Measurements from ENCODE around the gene ACP5.
A peak's percentile ranks its signal among the peaks of the same experiment; 100 is the strongest.
"Not testable (repeated sequence)": the region's sequence is repeated elsewhere in the genome, so short reads cannot be mapped to it uniquely, and the experiment has no call there.

Gene ACP5

DNA sequence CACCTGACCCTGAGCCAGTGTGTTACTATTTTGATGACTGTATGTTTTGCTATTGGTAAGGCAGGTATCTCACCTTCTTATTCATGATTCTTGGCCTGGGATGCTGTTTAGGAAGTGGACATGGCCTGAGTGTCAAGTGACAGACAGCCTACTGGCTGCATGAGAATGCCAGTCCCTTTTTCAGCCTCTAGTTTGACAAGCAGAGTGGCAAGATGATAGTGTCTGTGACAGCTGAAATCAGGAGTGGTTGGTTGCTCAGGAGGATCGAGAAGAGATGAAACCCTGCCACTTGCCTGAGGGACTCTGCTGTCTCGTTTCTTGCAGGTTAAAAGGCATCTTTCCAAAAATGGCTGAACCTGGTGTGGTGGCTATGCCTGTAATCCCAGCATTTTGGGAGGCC lies 11.3 kb downstream of the ACP5 start:
- no peak overlapping the region for H3K56ac ChIP-seq (ENCODE audit: low read length)
- H3K79me1 ChIP-seq (ENCODE audit: low read length): no peaks in the 10 kb centered on the region
- no peaks in the 10 kb centered on the region for H3K79me2 ChIP-seq (ENCODE audit: control insufficient read depth, insufficient read depth, low read length)
- H4K5ac ChIP-seq (ENCODE audit: low read length): no peak overlapping the region
- DNase-seq: no peak
- no peak overlapping the region for H3K4ac ChIP-seq (ENCODE audit: low read depth, low read length)
- no peaks in the 10 kb centered on the region for H3K4me1 ChIP-seq (ENCODE audit: control insufficient read depth, low read depth, low read length)
- no peak overlapping the region for H2BK5ac ChIP-seq (ENCODE audit: low read length)
- no peak overlapping the region for H2BK120ac ChIP-seq (ENCODE audit: low read depth, low read length)
- H3K9ac ChIP-seq (ENCODE audit: low read length): no peak overlapping the region
- H3K4me3 ChIP-seq (ENCODE audit: low read length): no peak overlapping the region
- H3K27ac ChIP-seq (ENCODE audit: low read depth, low read length): no peak overlapping the region
- no peak overlapping the region for H3K23ac ChIP-seq (ENCODE audit: low read length)
- H3K36me3 ChIP-seq (ENCODE audit: control insufficient read depth, insufficient read depth, low read length): no peaks in the 10 kb centered on the region
- H3K27me3 ChIP-seq (ENCODE audit: insufficient read depth, low read length, poor library complexity): no peaks in the 10 kb centered on the region
- H2AK5ac ChIP-seq (ENCODE audit: low read length): no peak overlapping the region
- WGBS (ENCODE audit: extremely low coverage, insufficient coverage, low lambda C conversion rate): no CpG with 5 or more reads among the region's 2 CpGs
- no peak overlapping the region for H3K18ac ChIP-seq (ENCODE audit: low read length)
- H3K4me2 ChIP-seq (ENCODE audit: low read length): no peak overlapping the region
- H4K8ac ChIP-seq (ENCODE audit: low read depth, low read length): no peak overlapping the region
- H2BK15ac ChIP-seq (replicated peaks; ENCODE audit: low read depth): no peak overlapping the region

- H3K4me2 ChIP-seq (ENCODE audit: low read length); H3K4ac ChIP-seq (ENCODE audit: low read depth, low read length); H3K23ac ChIP-seq (ENCODE audit: low read length); H3K79me2 ChIP-seq (ENCODE audit: control insufficient read depth, insufficient read depth, low read length); H3K18ac ChIP-seq (ENCODE audit: low read length); H2AK5ac ChIP-seq (ENCODE audit: low read length); H2BK5ac ChIP-seq (ENCODE audit: low read length); H4K8ac ChIP-seq (ENCODE audit: low read depth, low read length); H3K36me3 ChIP-seq (ENCODE audit: control insufficient read depth, insufficient read depth, low read length); H3K4me3 ChIP-seq (ENCODE audit: low read length); DNase-seq; H3K27me3 ChIP-seq (ENCODE audit: insufficient read depth, low read length, poor library complexity); H3K4me1 ChIP-seq (ENCODE audit: control insufficient read depth, low read depth, low read length); H3K79me1 ChIP-seq (ENCODE audit: low read length); H3K56ac ChIP-seq (ENCODE audit: low read length); H3K9ac ChIP-seq (ENCODE audit: low read length); H3K27ac ChIP-seq (ENCODE audit: low read depth, low read length); H4K5ac ChIP-seq (ENCODE audit: low read length); H2BK120ac ChIP-seq (ENCODE audit: low read depth, low read length); H2BK15ac ChIP-seq (replicated peaks; ENCODE audit: low read depth): not testable (repeated sequence)
- no CpG with 5 or more reads among the region's 5 CpGs for WGBS (ENCODE audit: extremely low coverage, insufficient coverage, low lambda C conversion rate)
These were observed 11.8 kb downstream of the ACP5 start for GRCh38 chr19:11565649-11565980.

DNA sequence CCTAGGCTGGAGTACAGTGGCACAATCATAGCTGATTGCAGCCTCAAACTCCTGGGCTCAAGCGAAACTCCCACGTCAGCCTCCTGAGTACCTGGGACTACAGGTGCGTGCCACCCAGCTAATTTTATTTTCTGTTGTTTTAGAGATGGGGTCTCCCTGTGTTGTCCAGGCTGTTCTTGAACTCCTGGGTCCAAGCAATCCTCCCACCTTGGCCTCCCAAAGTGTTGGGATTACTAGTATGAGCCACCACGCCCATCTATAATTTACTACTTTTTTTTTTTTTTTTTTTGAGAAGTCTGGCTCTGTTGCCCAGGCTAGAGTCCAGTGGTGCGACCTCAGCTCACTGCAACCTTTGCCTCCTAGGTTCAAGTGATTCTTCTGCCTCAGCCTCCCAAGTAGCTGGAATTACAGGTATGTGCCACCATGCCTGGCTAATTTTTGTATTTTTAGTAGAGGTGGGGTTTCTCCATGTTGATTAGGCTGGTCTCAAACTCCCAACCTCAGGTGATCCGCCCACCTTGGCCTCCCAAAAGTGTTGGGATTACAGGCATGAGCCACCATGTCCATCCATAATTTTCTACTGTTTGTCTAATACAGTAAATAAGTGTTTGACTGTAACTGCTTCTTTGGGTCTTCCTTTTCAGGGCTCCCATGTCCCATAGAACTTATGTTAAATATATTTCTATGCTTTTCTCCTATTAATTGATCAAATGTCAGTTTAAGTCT lies 13.2 kb downstream of the ACP5 start:
- not testable (repeated sequence) for H4K8ac ChIP-seq (ENCODE audit: low read depth, low read length); H2BK5ac ChIP-seq (ENCODE audit: low read length); H3K27me3 ChIP-seq (ENCODE audit: insufficient read depth, low read length, poor library complexity); H3K4me2 ChIP-seq (ENCODE audit: low read length); H3K36me3 ChIP-seq (ENCODE audit: control insufficient read depth, insufficient read depth, low read length); H3K18ac ChIP-seq (ENCODE audit: low read length); H2AK5ac ChIP-seq (ENCODE audit: low read length); H3K56ac ChIP-seq (ENCODE audit: low read length); H3K4me1 ChIP-seq (ENCODE audit: control insufficient read depth, low read depth, low read length); H4K5ac ChIP-seq (ENCODE audit: low read length); H3K4me3 ChIP-seq (ENCODE audit: low read length); H2BK120ac ChIP-seq (ENCODE audit: low read depth, low read length); H3K23ac ChIP-seq (ENCODE audit: low read length); H3K79me1 ChIP-seq (ENCODE audit: low read length); H3K9ac ChIP-seq (ENCODE audit: low read length); H3K4ac ChIP-seq (ENCODE audit: low read depth, low read length); H2BK15ac ChIP-seq (replicated peaks; ENCODE audit: low read depth); DNase-seq; H3K27ac ChIP-seq (ENCODE audit: low read depth, low read length); H3K79me2 ChIP-seq (ENCODE audit: control insufficient read depth, insufficient read depth, low read length)
- no CpG with 5 or more reads among the region's 6 CpGs for WGBS (ENCODE audit: extremely low coverage, insufficient coverage, low lambda C conversion rate)

DNA sequence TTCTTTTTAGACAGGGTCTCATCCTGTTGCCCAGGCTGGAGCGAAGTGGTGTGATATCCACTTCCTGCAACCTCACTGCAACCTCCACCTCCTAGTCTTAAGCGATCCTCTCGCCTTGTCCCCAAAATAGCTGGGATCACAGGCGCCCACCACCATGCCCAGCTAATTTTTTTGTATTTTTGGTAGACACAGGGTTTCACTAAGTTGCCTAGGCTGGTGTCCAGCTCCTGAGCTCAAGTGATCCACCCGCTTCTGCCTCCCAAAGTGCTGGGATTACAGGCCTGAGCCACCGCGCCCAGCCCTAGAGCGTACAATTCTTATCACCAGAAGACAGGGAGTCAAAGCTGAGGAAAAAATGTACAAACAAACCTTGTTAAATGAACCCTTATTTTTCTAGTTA lies 13.9 kb downstream of the ACP5 start:
- H3K9ac ChIP-seq (ENCODE audit: low read length): no peak overlapping the region
- no peak overlapping the region for H4K8ac ChIP-seq (ENCODE audit: low read depth, low read length)
- no peak overlapping the region for H2BK5ac ChIP-seq (ENCODE audit: low read length)
- H3K79me2 ChIP-seq (ENCODE audit: control insufficient read depth, insufficient read depth, low read length): peaks cover 4% of the 10 kb centered on the region
- no peaks in the 10 kb centered on the region for H3K79me1 ChIP-seq (ENCODE audit: low read length)
- no peak overlapping the region for H3K18ac ChIP-seq (ENCODE audit: low read length)
- no peak overlapping the region for H4K5ac ChIP-seq (ENCODE audit: low read length)
- no peak overlapping the region for H3K23ac ChIP-seq (ENCODE audit: low read length)
- no peak overlapping the region for H3K27ac ChIP-seq (ENCODE audit: low read depth, low read length)
- H3K4me1 ChIP-seq (ENCODE audit: control insufficient read depth, low read depth, low read length): no peaks in the 10 kb centered on the region
- no peak overlapping the region for H2BK15ac ChIP-seq (replicated peaks; ENCODE audit: low read depth)
- no peaks in the 10 kb centered on the region for H3K27me3 ChIP-seq (ENCODE audit: insufficient read depth, low read length, poor library complexity)
- H3K4me2 ChIP-seq (ENCODE audit: low read length): no peak overlapping the region
- H2AK5ac ChIP-seq (ENCODE audit: low read length): no peak overlapping the region
- no peak overlapping the region for H2BK120ac ChIP-seq (ENCODE audit: low read depth, low read length)
- no peak overlapping the region for H3K4me3 ChIP-seq (ENCODE audit: low read length)
- DNase-seq: no peak
- H3K36me3 ChIP-seq (ENCODE audit: control insufficient read depth, insufficient read depth, low read length): no peaks in the 10 kb centered on the region
- H3K4ac ChIP-seq (ENCODE audit: low read depth, low read length): no peak overlapping the region
- H3K56ac ChIP-seq (ENCODE audit: low read length): no peak overlapping the region
- no CpG with 5 or more reads among the region's 8 CpGs for WGBS (ENCODE audit: extremely low coverage, insufficient coverage, low lambda C conversion rate)

DNA sequence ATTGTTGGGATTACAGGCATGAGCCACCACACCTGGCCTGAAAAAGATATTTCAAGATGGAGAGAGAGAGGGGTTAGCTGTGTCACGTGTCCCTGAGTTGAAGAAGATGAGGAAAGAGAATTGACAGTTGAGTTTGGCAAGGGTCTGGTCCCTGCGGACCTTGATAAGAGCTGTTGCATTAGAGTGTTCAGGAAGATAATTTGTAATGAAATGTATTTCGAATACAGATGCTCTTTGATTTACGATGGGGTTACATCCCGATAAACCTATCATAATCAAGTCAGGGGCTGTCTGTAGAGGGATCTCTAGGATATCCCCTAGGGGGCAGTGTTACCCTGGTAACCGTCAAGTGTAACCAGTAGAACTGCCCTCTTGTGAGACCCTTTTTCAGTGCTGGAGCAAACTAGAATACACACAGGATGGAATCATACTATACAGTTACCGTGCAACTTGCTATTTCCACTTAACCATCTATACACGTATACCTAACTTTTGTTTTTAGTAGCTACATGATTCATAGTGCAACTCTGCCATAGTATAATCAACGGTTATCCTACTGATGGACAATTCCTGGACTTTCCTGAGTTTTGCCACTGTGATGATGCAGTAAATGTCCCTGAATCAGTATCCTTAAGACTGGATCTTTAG lies 16.9 kb downstream of the ACP5 start:
- H2BK120ac ChIP-seq (ENCODE audit: low read depth, low read length): no peak overlapping the region
- no peak overlapping the region for H2AK5ac ChIP-seq (ENCODE audit: low read length)
- peak; percentile 89 for DNase-seq
- H3K27me3 ChIP-seq (ENCODE audit: insufficient read depth, low read length, poor library complexity): no peaks in the 10 kb centered on the region
- H4K5ac ChIP-seq (ENCODE audit: low read length): no peak overlapping the region
- H3K18ac ChIP-seq (ENCODE audit: low read length): no peak overlapping the region
- WGBS (ENCODE audit: extremely low coverage, insufficient coverage, low lambda C conversion rate): no CpG with 5 or more reads among the region's 9 CpGs
- no peak overlapping the region for H3K9ac ChIP-seq (ENCODE audit: low read length)
- H3K36me3 ChIP-seq (ENCODE audit: control insufficient read depth, insufficient read depth, low read length): no peaks in the 10 kb centered on the region
- H4K8ac ChIP-seq (ENCODE audit: low read depth, low read length): no peak overlapping the region
- H2BK15ac ChIP-seq (replicated peaks; ENCODE audit: low read depth): no peak overlapping the region
- H3K4me2 ChIP-seq (ENCODE audit: low read length): no peak overlapping the region
- H3K4ac ChIP-seq (ENCODE audit: low read depth, low read length): no peak overlapping the region
- H3K79me1 ChIP-seq (ENCODE audit: low read length): peaks cover 15% of the 10 kb centered on the region
- H3K56ac ChIP-seq (ENCODE audit: low read length): no peak overlapping the region
- H2BK5ac ChIP-seq (ENCODE audit: low read length): no peak overlapping the region
- H3K79me2 ChIP-seq (ENCODE audit: control insufficient read depth, insufficient read depth, low read length): peaks cover 22% of the 10 kb centered on the region
- no peak overlapping the region for H3K27ac ChIP-seq (ENCODE audit: low read depth, low read length)
- no peak overlapping the region for H3K4me3 ChIP-seq (ENCODE audit: low read length)
- peaks cover 3% of the 10 kb centered on the region for H3K4me1 ChIP-seq (ENCODE audit: control insufficient read depth, low read depth, low read length)
- no peak overlapping the region for H3K23ac ChIP-seq (ENCODE audit: low read length)
